ENCODE data around the gene MAP3K10. TPM values are rescaled to one million over a fixed set of nuclear protein-coding genes. Genes with fewer than 3 reads are reported as not detected.

The MAP3K10 gene
- total RNA-seq, 2 donors from 2014 or later, result 15.8 to 25.7 TPM

DNA sequence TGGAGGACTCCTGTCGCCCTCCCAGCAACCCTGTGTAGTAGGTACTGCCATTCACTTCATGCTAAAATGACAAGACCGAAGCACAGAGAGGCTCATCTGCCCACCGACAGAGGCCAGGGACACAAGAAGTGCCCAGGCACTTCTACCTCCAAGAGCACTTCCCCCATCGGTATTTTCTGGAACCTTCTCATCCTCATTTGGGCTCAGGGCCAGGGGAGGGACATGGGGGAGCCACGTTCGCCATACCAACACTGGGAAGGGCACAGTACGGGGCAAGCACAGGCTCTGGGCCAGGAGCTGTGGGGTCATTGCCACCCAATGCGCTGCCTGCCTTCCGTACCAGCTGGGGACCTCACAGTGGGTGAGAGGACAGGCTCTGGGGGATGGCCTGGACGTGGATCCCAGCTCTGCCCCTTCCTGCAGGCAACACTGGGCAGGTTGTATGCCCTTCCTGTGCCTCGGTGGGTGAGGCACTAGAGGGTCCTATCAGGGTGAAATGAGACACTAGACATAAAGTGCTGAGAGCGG, 56.6 kb downstream of the MAP3K10 start:
- Histone ChIP-seq H3K36me3 (replicated peaks in 1 of 2; ENCODE audit: insufficient read depth in 1 of 2, low read depth in 2 of 2) (peaks cover 0 to 2% of the 10 kb centered on the region in 2 donors), H3K4me3 (no peak overlapping the region), H3K4me1 (peaks cover 13% of the 10 kb centered on the region), H3K27ac (no peak overlapping the region), H3K27me3 (no peaks in the 10 kb centered on the region), H3K9me3 (no peaks in the 10 kb centered on the region)
- intact Hi-C loops (cut with DNase I), result no loop called here
- TF ChIP-seq, protein P1, sequence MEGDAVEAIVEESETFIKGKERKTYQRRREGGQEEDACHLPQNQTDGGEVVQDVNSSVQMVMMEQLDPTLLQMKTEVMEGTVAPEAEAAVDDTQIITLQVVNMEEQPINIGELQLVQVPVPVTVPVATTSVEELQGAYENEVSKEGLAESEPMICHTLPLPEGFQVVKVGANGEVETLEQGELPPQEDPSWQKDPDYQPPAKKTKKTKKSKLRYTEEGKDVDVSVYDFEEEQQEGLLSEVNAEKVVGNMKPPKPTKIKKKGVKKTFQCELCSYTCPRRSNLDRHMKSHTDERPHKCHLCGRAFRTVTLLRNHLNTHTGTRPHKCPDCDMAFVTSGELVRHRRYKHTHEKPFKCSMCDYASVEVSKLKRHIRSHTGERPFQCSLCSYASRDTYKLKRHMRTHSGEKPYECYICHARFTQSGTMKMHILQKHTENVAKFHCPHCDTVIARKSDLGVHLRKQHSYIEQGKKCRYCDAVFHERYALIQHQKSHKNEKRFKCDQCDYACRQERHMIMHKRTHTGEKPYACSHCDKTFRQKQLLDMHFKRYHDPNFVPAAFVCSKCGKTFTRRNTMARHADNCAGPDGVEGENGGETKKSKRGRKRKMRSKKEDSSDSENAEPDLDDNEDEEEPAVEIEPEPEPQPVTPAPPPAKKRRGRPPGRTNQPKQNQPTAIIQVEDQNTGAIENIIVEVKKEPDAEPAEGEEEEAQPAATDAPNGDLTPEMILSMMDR (IDR thresholded peaks at IDR 0.05), result no peak
- TF ChIP-seq POLR2A (IDR thresholded peaks at IDR 0.05), result no peak
- 83 to 84% methylated on average over 7 to 12 of the region's 12 CpGs for WGBS, 2 donors
- DNase-seq, result no peak
- ATAC-seq, result no peak

DNA sequence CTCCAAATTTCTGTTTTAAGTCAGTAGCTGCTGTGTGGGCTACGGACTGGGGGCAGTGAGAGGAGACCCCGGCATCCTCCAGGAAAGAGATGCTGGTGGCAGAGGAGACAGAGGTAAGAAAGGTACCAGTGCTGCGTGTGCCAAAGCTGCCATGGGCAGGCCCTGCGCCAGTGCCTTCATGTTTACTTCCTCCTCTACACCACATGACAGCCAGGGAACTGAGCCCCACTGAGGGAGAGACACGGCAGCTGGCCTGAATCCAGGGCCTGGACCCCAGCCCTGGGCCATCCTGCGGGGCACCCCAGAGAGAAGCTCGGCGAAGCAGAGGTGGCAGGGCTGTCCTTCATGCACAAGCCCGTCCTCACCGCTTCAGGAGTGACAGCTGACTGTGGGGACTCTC, 58.0 kb downstream of the MAP3K10 start:
- TF ChIP-seq, protein P1 (IDR thresholded peaks at IDR 0.05), result no peak
- no peak for TF ChIP-seq POLR2A (IDR thresholded peaks at IDR 0.05)
- no peak overlapping the region for H3K27ac ChIP-seq
- peaks cover 0 to 2% of the 10 kb centered on the region in 2 donors for H3K36me3 ChIP-seq (replicated peaks in 1 of 2; ENCODE audit: insufficient read depth in 1 of 2, low read depth in 2 of 2)
- no peak overlapping the region for H3K4me3 ChIP-seq
- no peak for ATAC-seq
- H3K9me3 ChIP-seq, result no peaks in the 10 kb centered on the region
- peaks cover 27% of the 10 kb centered on the region for H3K4me1 ChIP-seq
- no peaks in the 10 kb centered on the region for H3K27me3 ChIP-seq
- DNase-seq, result no peak
- intact Hi-C loops (cut with DNase I), result no loop called here
- 78 to 83% methylated on average over 10 of the region's 10 CpGs for WGBS, 2 donors

DNA sequence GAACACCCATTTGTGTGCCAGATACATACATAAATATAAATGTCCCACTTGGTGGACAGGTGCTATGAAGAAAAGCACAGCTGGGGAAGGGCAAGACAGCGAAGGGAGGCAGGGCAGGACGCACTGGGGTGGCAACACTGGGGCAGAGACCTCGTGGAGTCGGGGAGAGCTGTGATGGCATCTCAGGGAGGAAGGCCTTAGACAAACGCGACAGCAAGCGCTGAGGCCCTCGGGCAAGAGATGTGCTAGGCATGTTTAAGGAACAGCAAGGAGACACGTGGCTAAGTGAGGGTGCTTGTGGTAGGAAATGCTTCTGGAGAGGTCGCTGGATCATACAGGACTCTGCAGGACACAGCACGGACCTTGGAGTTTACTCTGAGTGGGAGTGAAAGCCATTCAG, 58.6 kb downstream of the MAP3K10 start:
- intact Hi-C loops (cut with DNase I), result no loop called here
- WGBS, 2 donors, result 78 to 85% methylated on average over 11 of the region's 11 CpGs
- Histone ChIP-seq H3K9me3 (no peaks in the 10 kb centered on the region), H3K27ac (no peak overlapping the region), H3K27me3 (no peaks in the 10 kb centered on the region), H3K4me3 (no peak overlapping the region), H3K4me1 (peaks cover 27% of the 10 kb centered on the region), H3K36me3 (replicated peaks in 1 of 2; ENCODE audit: insufficient read depth in 1 of 2, low read depth in 2 of 2) (peaks cover 0 to 2% of the 10 kb centered on the region in 2 donors)
- no peak for DNase-seq
- TF ChIP-seq, protein P1 (IDR thresholded peaks at IDR 0.05), result no peak
- no peak for TF ChIP-seq POLR2A (IDR thresholded peaks at IDR 0.05)
- ATAC-seq, result no peak

DNA sequence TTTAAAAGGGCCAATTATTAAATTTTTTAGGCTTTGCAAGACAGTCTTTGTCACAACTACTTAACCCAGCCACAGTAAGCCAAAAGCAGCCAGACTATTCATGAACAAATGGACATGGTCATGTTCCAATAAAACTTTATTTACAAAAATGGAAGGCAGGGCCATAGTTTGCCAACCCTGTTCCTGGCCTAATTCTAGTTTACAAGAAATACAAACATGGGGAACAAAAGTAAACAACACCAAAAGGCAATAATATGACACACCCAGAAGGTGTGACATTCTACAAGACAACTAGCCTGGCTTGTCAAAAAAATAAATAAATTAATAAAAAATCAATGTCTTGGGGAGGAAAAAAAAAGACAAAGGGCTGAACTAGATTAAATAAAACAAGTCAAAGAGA, 60.0 kb downstream of the MAP3K10 start:
- H3K4me1 ChIP-seq, result peaks cover 27% of the 10 kb centered on the region
- H3K9me3 ChIP-seq, result no peaks in the 10 kb centered on the region
- H3K27ac ChIP-seq, result peak overlapping the region in 1 of 4 donors; percentile 67
- no peak for DNase-seq
- TF ChIP-seq POLR2A (IDR thresholded peaks at IDR 0.05), result no peak
- TF ChIP-seq, protein P1 (IDR thresholded peaks at IDR 0.05), result no peak
- no peaks in the 10 kb centered on the region for H3K27me3 ChIP-seq
- intact Hi-C loops (cut with DNase I), result no loop called here
- H3K4me3 ChIP-seq, result no peak overlapping the region
- ATAC-seq, result no peak
- peaks cover 3 to 8% of the 10 kb centered on the region in 2 donors for H3K36me3 ChIP-seq (replicated peaks in 1 of 2; ENCODE audit: insufficient read depth in 1 of 2, low read depth in 2 of 2)

DNA sequence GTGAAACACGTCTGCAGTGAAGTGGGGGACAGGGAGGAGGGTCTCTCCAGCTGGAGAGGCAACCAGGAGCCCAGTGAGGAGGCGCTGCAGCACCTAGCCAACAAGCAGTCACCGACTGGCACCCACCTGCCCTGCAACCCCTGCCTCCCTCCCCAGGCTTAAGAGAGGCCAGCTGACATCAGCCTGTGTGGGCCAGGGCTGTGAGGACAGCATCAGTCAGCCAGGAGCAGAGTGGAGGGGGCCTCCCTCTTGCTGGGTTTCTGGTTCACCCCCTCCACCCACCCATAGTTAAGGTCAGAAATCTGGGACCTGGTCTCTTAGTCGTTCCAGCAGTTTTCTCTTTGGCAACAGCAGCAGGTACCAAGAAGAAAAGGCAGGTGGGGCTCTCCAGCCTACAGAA, 60.8 kb downstream of the MAP3K10 start:
- DNase-seq, result no peak
- intact Hi-C loops (cut with DNase I), result no loop called here
- no peak for ATAC-seq
- WGBS, 2 donors, result 58 to 69% methylated on average over 3 to 4 of the region's 4 CpGs
- TF ChIP-seq, protein P1 (IDR thresholded peaks at IDR 0.05), result no peak
- TF ChIP-seq POLR2A (IDR thresholded peaks at IDR 0.05), result no peak
- Histone ChIP-seq H3K4me1 (peaks cover 30% of the 10 kb centered on the region), H3K36me3 (replicated peaks in 1 of 2; ENCODE audit: insufficient read depth in 1 of 2, low read depth in 2 of 2) (peaks cover 3 to 8% of the 10 kb centered on the region in 2 donors), H3K9me3 (no peaks in the 10 kb centered on the region), H3K27me3 (no peaks in the 10 kb centered on the region), H3K27ac (peak overlapping the region in 3 of 4 donors; percentile 3 to 67 (median 42)), H3K4me3 (no peak overlapping the region)

Data from body of pancreas (tissue), 4 donors.